Skeletal muscle cell (primary cell): ENCODE measurements around the gene FAM120B.
"Not testable (repeated sequence)": the region's sequence is repeated elsewhere in the genome, so short reads cannot be mapped to it uniquely, and the experiment has no call there.

ENCODE experiments used
- DNase-seq: peaks from one replicate; pipeline ENCODE4 v3.0.0-alpha.2; 2010; ENCODE audit warnings: low read depth
- H3K4me3 ChIP-seq: 2 replicates; pipeline ENCODE4 v1.5.1; 2011; ENCODE audit warnings: low read depth, mild to moderate bottlenecking, control low read depth, low read length, moderate library complexity

Gene FAM120B

DNA sequence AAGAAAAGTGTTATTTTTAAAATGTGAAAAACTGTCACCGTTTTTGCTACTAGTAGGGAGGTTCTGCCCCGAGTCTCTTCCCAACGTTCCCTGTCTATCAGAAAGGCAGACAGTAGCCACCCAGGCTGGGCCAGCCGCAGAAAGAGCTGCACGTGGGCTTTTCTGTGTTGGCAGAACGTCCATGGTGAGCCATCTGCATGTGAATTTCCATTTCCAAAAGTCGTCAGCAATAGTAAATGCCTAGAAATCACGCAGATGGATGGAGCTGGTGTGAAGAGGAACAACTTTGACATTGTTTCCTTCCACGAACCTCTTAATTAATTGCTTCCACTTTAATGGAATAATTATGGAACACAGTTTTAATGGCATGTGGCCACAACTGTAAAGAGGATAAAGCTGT, 97.5 kb downstream of the FAM120B start:
- DNase-seq = no peak
- H3K4me3 ChIP-seq = no peak overlapping the region

DNA sequence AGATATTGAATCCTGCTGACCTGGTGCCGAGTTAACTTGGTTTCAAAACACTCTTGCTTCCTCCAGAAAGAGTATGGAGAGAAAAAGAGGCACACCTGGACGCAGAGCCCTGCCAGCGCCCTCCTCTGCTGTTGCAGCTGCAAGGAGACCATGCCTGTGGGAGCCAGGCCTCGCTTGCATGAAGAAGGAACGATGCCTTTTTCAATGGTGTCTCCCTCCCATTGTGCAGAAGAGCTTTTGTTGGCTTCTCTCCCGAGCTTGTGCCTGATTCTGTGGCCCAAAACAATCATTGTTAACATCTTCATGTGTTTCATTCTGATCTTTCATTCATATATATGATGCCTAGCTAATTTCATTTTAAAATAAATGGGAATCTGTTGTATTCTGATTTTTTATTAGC, 98.1 kb downstream of the FAM120B start:
- H3K4me3 ChIP-seq = no peak overlapping the region
- no peak for DNase-seq

DNA sequence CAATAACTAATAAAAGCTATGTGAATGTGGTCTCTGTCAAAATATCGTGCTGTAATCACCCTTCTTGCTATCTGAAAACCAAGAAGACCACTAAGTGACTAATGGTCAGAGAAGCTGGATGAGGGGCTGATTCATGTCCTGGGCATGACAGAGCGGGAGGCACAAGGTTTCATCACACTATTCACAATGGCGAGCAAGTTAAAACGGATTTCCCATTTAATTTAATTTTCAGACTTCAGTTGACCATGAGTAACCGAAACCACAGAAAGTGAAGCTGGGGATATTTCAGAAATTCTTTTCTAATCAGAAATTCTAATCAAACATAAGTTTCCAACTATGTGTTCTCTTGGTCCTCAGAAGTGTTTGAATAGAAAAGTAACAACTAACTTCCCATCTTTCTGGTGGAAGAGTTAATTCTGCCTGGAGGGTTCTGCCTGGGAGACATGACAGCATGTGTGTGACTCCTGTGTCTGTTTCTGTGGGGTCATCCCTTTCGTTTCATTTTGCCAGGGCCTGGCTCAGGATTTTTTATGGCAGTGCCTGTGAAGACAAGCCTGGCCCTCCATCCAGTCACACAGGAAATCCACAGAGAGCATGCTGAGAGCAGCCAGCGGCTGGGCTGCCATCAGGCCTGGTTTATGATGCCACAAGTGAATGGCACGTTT, 98.9 kb downstream of the FAM120B start:
- no peak overlapping the region for H3K4me3 ChIP-seq

DNA sequence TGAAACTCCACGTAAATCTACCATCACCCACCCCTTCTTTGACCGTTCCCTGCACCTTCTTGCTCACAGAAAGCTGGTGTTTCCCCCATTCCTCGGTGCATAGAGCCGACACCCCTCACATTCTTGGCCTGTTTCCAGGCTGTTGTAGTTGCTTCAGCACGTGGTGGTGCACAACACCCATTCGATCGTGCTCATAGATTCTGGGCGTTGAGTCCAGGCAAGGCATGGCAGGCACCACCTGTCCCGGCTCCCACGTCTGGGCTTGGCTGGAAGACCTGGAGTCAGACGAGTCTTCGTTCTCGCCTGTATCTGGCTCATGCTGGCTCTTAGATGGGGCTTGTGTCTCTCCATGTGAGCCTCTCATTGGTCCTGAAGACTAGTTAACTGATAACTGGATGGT, 100.6 kb downstream of the FAM120B start:
- H3K4me3 ChIP-seq = no peak overlapping the region
- DNase-seq = no peak

More for the DNA sequence above, 98.9 kb downstream of the FAM120B start:
- DNase-seq = peak; percentile 94

DNA sequence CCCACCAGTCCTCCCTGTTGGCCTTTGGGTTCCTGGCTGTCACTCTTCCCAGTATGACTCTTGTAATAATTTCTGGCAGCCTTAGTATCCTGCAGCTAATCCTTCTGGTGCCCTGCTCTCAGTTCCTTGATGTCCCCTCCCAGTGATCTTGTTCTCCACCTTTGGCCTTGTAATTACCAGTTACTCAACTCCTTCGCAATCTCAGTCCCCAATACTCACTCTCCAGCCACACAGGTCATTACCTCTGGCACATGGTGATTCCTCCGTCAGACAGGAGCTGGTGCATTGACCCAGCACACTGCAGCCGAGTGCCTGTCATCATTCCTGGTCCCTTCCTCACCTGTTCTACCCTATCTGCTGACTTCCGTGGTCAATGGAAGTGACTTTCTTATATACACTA, 101.4 kb downstream of the FAM120B start:
- H3K4me3 ChIP-seq = no peak overlapping the region
- no peak for DNase-seq

DNA sequence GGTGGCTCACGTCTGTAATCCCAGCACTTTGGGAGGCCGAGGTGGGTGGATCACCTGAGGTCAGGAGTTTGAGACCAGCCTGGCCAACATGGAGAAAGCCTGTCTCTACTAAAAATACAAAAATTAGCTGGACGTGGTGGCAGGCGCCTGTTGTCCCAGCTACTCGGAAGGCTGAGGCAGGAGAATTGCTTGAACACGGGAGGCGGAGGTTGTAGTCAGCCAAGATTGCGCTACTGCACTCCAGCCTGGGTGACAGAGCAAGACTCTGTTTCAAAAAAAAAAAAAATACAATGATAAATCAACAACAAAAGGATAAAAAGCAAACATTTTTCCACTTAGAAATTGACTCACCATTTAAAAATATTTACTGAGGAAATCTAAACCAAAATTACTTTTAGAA, 103.2 kb downstream of the FAM120B start:
- H3K4me3 ChIP-seq = not testable (repeated sequence)

DNA sequence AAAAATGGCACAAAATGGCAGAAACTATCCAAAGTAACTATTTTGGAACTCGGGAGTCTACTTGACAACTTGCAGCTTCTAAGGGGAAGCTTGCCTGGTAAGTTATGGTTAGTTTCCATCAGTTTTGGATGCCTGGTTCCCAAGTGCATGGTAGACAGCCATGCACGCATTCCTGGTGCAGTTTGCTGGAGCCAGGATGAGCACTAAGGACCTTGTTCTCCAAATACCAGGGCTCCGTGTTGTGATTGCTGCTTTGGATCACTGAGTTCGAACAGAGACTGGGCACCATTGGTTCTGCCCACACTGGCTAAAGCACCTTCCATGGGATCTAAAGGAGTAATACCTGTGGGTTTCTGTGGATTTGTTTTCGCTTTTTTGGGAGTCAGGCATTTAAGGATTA, 103.7 kb downstream of the FAM120B start:
- no peak for DNase-seq
- no peak overlapping the region for H3K4me3 ChIP-seq

More for the DNA sequence above, 103.2 kb downstream of the FAM120B start:
- DNase-seq = not testable (repeated sequence)

DNA sequence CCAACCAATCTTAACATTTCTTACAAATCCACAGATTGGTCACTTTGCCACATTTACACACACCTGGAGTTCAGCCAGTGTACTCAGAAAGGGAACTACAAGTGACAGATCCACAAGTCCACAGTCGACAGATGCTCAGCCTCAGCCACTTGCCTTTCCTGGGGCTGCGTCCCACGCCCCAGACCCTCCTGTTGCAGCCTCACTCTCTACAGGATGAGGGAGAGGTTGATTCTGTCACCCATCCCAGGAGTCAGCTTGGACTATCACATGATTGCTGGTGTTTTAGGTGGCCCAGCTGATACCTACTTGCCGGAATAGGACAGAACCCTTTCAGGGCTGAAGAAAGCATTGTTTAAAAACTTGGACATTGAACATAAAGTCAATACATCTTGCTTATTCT, 108.8 kb downstream of the FAM120B start:
- DNase-seq = no peak
- H3K4me3 ChIP-seq = no peak overlapping the region

DNA sequence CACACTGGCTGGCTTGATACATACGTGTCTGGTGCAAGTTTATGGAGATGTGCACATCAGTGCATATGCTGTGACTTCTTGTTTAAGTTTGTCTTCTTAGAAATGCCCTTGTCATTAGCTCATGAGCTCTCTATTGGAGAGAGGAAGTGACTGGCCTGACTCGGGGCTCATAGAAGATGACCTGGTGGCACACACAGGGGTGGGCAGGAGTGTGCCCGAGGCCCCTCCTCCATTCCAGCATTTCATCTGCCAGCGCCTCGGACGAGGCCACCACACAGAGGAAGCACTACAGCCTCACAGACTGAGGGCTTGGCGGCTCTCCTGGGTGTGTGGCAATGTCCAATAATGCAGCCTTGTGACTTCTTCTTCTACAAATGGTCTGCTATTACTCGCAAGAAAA, 109.7 kb downstream of the FAM120B start:
- no peak overlapping the region for H3K4me3 ChIP-seq
- no peak for DNase-seq

DNA sequence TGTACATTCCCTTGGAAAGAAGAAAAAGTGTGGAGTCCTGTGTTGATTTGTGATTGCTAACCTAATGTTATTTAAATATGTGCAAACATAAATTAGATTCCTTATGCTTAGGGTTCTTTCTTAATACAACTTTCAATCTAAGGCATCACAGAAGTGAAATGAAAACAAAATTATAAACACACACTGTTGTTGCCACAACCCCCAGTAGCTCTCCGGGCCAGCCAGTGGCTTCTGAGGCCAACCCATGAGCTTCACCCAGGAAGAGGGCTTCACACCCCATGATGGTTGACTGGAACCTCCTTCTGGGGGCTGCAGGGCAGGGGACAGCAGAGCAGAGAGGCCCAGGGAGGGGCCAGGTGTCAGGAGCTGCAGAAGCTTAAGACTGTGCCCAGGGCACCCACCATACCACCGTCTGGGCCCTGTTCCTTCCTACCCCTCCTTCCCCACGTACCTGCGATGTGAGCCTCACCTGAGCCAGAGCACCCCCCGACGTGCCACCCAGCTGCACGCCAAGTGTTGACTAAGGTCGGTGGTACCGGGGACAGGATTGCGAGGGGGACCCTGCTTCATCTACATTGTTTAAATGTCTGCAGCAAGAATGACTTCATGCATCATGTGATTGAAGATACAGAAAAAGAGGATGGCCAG, 110.5 kb downstream of the FAM120B start:
- DNase-seq = no peak
- H3K4me3 ChIP-seq = no peak overlapping the region

DNA sequence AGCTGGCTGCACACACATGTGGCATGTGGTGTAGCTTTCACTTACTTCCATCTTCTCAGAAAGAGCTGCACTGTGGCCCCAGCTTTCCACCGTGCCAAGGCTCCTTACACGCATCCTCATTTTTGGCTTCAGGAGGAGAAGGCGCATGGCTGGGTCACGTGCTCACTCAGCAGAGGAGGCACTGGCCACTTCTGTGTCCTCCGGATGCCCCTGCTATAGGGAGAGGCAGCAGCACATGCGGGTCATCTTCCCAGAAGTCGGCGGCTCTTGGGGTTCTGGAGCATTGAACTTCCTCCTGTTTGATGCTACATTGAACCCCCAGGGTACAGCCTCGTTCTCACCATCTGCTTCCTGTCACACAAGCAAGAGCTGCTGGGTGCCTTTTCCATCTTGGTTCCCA, 111.3 kb downstream of the FAM120B start:
- DNase-seq = no peak
- no peak overlapping the region for H3K4me3 ChIP-seq

DNA sequence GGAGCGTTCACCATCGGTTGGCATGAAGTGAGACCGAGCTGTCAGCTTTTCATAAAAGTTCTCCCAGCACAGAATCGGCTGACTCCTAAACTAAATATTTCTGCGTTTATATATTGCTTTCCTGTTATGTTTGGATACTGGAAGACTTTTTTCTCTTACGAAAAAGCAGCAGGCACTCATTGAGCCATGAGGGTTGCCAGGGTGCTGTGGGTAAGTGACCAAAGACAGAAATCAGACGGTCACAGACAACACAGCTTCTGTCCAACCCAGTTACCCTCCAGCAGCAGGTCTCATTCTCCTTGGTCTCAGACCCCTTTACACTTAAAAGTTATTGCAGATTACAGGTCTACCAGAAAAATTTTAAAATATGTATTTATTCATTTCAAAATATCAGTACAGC, 113.7 kb downstream of the FAM120B start:
- no peak for DNase-seq
- no peak overlapping the region for H3K4me3 ChIP-seq

DNA sequence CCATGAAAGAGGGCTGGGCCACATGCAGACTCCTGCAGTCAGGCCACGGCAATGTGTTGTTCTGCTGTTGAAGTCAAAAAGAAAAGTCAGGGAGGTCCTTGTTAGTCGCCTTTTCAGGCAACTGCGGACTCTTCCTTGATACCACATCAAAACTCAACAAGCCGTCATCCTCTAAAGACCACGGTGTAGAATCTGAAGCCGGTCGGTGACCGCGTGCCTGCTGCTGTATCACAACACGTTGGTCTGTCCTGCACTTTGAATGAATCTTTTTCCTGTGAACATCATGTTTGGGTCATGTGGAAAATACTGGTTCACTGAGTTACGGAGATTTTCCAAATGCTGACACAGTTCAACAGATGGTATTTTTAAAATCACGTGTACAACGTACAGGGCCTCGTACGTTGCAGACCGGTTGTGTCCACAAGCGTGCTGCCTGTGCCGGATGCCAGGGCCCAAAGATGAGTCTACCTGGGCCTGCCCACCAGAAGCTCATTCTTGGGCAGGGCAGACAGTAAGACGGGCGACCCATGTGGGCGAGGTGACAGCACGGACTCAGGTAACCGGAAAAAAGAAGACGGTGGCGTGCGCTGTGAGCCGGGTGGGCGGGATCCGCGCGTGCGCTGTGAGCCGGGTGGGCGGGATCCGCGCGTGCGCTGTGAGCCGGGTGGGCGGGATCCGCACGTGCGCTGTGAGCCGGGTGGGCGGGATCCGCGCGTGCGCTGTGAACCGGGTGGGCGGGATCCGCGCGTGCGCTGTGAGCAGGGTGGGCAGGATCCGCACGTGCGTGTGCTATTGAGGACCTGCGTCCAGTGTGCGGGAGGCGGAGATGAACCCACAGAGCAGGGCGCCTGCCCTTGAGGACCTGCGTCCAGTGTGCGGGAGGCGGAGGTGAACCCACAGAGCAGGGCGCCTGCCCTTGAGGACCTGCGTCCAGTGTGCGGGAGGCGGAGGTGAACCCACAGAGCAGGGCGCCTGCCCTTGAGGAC, 114.5 kb downstream of the FAM120B start:
- no peak for DNase-seq
- no peak overlapping the region for H3K4me3 ChIP-seq

DNA sequence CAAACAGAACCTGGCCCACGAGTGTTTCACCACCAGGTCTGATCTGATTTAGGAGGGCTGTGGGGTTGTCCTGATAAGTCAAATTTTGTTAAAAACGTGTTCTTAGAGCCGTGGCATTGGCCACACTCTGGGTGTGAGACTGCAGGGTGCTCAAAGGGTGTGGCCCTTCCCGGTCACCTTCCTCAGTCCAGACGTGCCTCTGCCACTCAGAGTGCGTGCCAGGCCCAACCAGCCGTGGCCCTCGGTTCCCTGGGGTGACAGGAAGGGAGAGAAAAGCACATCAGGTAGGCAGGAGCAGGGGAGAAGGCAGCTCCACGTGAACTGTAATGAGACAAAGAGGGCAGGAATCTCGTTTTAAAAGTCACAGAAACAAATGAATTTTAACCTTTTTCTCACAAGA, 115.4 kb downstream of the FAM120B start:
- no peak for DNase-seq
- no peak overlapping the region for H3K4me3 ChIP-seq

DNA sequence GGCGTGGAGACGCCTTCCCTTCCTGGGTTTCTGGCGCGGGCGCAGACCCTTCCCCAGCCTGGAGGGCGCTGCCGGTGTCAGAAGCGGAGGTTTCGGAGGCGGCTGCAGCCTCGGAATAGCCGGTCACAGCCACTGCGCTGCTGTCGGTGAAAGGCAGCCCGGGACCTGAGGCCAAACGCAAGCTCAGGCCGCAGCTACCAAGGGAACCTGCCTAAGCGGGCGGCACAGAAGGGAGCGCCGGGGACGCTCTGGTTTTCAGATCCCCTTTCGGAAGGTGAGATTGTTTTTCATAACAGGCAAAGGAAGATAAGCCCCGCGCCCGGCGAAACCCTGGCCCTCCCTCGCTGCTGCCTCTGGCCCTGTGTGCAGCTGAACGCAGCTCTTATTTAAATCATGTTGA, 116.5 kb downstream of the FAM120B start:
- H3K4me3 ChIP-seq = no peak overlapping the region
- no peak for DNase-seq

DNA sequence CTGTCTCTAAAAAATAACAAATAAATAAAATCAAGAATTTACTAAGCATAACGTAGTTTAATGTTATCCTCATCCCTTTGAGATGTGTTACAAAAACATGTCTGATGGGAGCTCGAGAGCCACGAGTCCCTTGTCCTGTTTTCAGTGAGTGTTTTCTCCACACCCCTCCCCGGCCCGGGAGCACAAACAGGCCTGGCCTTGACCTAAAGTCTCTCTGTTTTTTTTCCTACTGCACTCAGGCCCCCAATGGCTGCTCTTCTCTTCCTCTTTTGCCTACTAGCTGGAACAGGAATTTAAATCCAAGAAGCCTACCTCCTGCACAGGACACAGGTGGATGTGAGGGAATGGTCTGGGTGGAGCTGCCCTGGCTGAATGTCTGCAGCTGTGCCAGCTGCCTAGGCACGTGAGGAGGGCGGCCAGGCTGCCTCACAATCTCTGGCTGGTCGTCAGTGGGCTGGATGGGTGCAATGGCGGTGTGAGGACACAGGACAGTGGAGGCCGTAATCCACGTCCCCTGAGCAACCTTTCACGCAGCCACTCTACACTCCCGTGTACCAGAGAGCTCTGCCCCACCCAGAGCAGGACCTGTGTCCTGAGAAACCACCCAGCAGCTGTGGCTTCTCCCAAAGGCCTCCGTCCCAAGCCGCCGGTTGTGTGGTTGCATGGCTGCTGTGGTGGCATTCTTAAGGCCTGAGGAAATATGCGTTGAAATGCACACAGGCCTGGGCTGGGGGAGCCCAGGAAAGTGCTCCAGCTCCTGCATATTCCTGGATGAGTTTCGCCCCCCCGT, 117.5 kb downstream of the FAM120B start:
- no peak for DNase-seq

DNA sequence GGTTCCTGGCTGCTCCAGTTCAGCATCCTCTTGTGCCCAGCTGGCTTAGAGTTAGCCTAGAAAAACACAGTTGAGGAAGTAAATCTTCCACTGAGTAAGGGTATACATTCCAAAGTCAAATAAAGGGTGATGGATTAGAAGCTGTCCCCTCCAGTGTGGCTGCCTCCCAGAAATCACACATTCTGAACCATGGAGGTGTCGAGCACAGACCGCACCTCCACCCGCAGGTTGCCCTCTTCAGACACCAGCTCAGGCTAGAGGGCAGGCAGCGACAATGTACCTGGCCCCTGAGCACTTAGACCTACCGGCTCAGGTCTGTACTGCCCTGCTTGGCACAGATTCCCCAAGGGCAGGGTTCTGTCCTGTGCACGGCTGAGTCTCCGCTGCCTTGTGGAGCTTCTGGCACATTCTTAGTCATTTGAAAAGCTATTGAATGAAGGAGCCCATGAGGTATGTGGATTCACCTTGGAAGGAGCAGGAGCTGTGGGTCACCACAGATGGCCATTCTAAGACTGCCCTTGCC, 118.1 kb downstream of the FAM120B start:
- no peak for DNase-seq
- H3K4me3 ChIP-seq = no peak overlapping the region

More for the DNA sequence above, 117.5 kb downstream of the FAM120B start:
- no peak overlapping the region for H3K4me3 ChIP-seq

DNA sequence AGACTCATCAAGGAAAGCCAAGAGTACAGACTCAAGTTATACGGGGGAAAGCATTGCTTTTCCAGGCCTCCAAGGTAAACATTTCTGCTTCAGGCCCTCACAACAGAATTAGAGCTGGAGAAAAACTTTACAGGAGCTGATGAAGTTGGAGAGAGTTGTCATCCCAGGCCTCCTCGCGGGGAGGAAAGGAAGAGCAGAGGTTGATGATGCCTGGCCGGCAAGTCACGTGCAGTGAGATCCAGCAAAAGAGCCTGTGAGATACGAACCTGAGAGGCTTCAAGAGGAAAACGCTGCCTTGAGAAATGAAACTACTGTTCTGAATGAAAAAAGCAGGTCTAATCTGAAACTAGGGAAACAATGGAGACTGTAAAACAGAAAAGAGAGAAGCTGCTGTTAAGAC, 122.9 kb downstream of the FAM120B start:
- no peak overlapping the region for H3K4me3 ChIP-seq
- no peak for DNase-seq
